IMR-90 (cell line): Measurements from ENCODE around the gene MKRN2OS. TPM values are rescaled to one million over a fixed set of nuclear protein-coding genes. Genes with fewer than 3 reads are reported as not detected.
A peak's percentile ranks its signal among the peaks of the same experiment; 100 is the strongest.

Source experiments
- ATAC-seq: fragments of 200-7000 bp; cut with Tn5 transposase; 2 replicates; pipeline ENCODE4 v1.9.1; 2020; ENCODE audit warnings: low read depth, mild to moderate bottlenecking, moderate library complexity
- BruUV-seq: library from RNA; stranded (reverse); fragments of 400-500 nt; replicated peaks from 2 replicates; lab custom pipeline; 2021; lab: Mats Ljungman, UMichigan
- CTCF ChIA-PET: fragments of 300-600 bp; formaldehyde crosslinking; extraction: SDS; loops from one replicate; lab custom pipeline; 2021; ENCODE audit warnings: antibody characterized with exemption; lab: Yijun Ruan, JAX
- POLR2A ChIA-PET: fragments of 300-600 bp; sonication (Branson Sonifier 250); formaldehyde crosslinking; loops from one replicate; lab custom pipeline; 2022; ENCODE audit warnings: antibody characterized with exemption; ENCODE audit not compliant: unreplicated experiment; lab: Charles Lee
- DNase-seq: peaks from one replicate; pipeline ENCODE4 v3.0.0; 2013
- H2AFZ ChIP-seq: replicated peaks from 2 replicates; pipeline ENCODE3; 2013; ENCODE audit warnings: low read length, mild to moderate bottlenecking; ENCODE audit not compliant: poor library complexity
- H2AK5ac ChIP-seq: 2 replicates; pipeline ENCODE4 v1.6.1; 2013; ENCODE audit warnings: low read depth, low read length, inconsistent platforms
- H2AK9ac ChIP-seq: replicated peaks from 2 replicates; pipeline ENCODE3; 2013; ENCODE audit warnings: mild to moderate bottlenecking, low read depth, low read length, moderate library complexity; ENCODE audit not compliant: poor library complexity
- H2BK120ac ChIP-seq: 2 replicates; pipeline ENCODE4 v1.6.1; 2013; ENCODE audit warnings: low read depth, low read length, inconsistent platforms
- H2BK15ac ChIP-seq: 3 replicates; pipeline ENCODE4 v1.6.1; 2013; ENCODE audit warnings: low read depth, low read length, inconsistent platforms
- H2BK20ac ChIP-seq: 2 replicates; pipeline ENCODE4 v1.6.1; 2013; ENCODE audit warnings: low read depth, mild to moderate bottlenecking, inconsistent platforms, low read length, moderate library complexity
- H2BK5ac ChIP-seq: 2 replicates; pipeline ENCODE4 v1.6.1; 2013; ENCODE audit warnings: mild to moderate bottlenecking, low read depth, low read length, inconsistent platforms; ENCODE audit not compliant: poor library complexity, severe bottlenecking
- H3K14ac ChIP-seq: replicated peaks from 2 replicates; pipeline ENCODE4 v1.6.1; 2013; ENCODE audit warnings: low read depth, low read length, inconsistent platforms
- H3K18ac ChIP-seq: 2 replicates; pipeline ENCODE4 v1.6.1; 2013; ENCODE audit warnings: low read depth, low read length, control low read depth
- H3K23ac ChIP-seq: 2 replicates; pipeline ENCODE4 v1.6.1; 2013; ENCODE audit warnings: low read depth, low read length, inconsistent platforms
- H3K27ac ChIP-seq: 2 replicates; pipeline ENCODE4 v1.5.1; 2013; ENCODE audit warnings: mild to moderate bottlenecking, control low read depth, low read length; ENCODE audit not compliant: insufficient read depth
- H3K27me3 ChIP-seq: 2 replicates; pipeline ENCODE4 v1.6.1; 2013; ENCODE audit warnings: low read length; ENCODE audit not compliant: control insufficient read depth, insufficient read depth
- H3K36me3 ChIP-seq: 2 replicates; pipeline ENCODE4 v1.6.1; 2013; ENCODE audit warnings: low read length, mixed read lengths; ENCODE audit not compliant: control insufficient read depth, insufficient read depth
- H3K4ac ChIP-seq: 2 replicates; pipeline ENCODE4 v1.6.1; 2013; ENCODE audit warnings: low read depth, low read length, inconsistent platforms
- H3K4me1 ChIP-seq: 2 replicates; pipeline ENCODE4 v1.6.1; 2013; ENCODE audit warnings: low read length, mixed read lengths; ENCODE audit not compliant: control insufficient read depth, insufficient read depth
- H3K4me2 ChIP-seq: 2 replicates; pipeline ENCODE4 v1.6.1; 2013; ENCODE audit warnings: low read depth, mild to moderate bottlenecking, control low read depth, low read length, moderate library complexity
- H3K4me3 ChIP-seq: 2 replicates; pipeline ENCODE4 v1.5.1; 2013; ENCODE audit warnings: low read depth, mild to moderate bottlenecking, control low read depth, low read length, moderate library complexity; ENCODE audit not compliant: insufficient read depth
- H3K56ac ChIP-seq: 2 replicates; pipeline ENCODE4 v1.6.1; 2013; ENCODE audit warnings: low read length, inconsistent platforms; ENCODE audit not compliant: insufficient read depth; ENCODE audit errors: extremely low read depth
- H3K79me1 ChIP-seq, 2 experiments: 2 replicates each; pipeline ENCODE4 v1.6.1; 2013; ENCODE audit warnings: low read length in 2 of 2, inconsistent platforms in 1 of 2, low read depth in 1 of 2
- H3K9ac ChIP-seq: 2 replicates; pipeline ENCODE4 v1.6.1; 2013; ENCODE audit warnings: low read depth, low read length, control low read depth
- H3K9me1 ChIP-seq: 2 replicates; pipeline ENCODE4 v1.6.1; 2013; ENCODE audit warnings: low read length, inconsistent platforms; ENCODE audit not compliant: insufficient read depth
- H3K9me3 ChIP-seq: 2 replicates; pipeline ENCODE4 v1.6.1; 2013; ENCODE audit warnings: low read length; ENCODE audit not compliant: control insufficient read depth, insufficient read depth
- H4K20me1 ChIP-seq: 2 replicates; pipeline ENCODE4 v1.6.1; 2013; ENCODE audit warnings: low read length, inconsistent platforms; ENCODE audit not compliant: insufficient read depth
- H4K5ac ChIP-seq: 2 replicates; pipeline ENCODE4 v1.6.1; 2013; ENCODE audit warnings: mild to moderate bottlenecking, low read depth, low read length, control low read depth
- H4K8ac ChIP-seq, 2 experiments: 2 replicates each; pipeline ENCODE4 v1.6.1; 2013; ENCODE audit warnings: low read depth in 2 of 2, low read length in 2 of 2, control low read depth in 1 of 2, inconsistent platforms in 1 of 2
- H4K91ac ChIP-seq: 2 replicates; pipeline ENCODE4 v1.6.1; 2013; ENCODE audit warnings: low read depth, low read length, inconsistent platforms; ENCODE audit not compliant: insufficient read depth
- BHLHE40 ChIP-seq: fragments of 150-350 bp; IDR thresholded peaks from 2 replicates; pipeline ENCODE4 v1.6.1; 2016; ENCODE audit warnings: mild to moderate bottlenecking, low read depth, low read length
- CHD1 ChIP-seq: IDR thresholded peaks from 2 replicates; pipeline ENCODE4 v1.6.1; 2012; ENCODE audit warnings: low read depth, low read length, improper control_type of control experiment
- CTCF ChIP-seq: conservative IDR thresholded peaks from 2 replicates; pipeline ENCODE4 v1.5.1; 2012; ENCODE audit warnings: mild to moderate bottlenecking, low read depth, low read length, improper control_type of control experiment
- FOS ChIP-seq: fragments of 150-350 bp; IDR thresholded peaks from 2 replicates; pipeline ENCODE4 v1.6.1; 2016; ENCODE audit warnings: low read depth, low read length
- MAZ ChIP-seq: IDR thresholded peaks from 2 replicates; pipeline ENCODE4 v1.6.1; 2012; ENCODE audit warnings: low read depth, mild to moderate bottlenecking, low read length, improper control_type of control experiment, moderate library complexity, borderline replicate concordance
- MXI1 ChIP-seq: IDR thresholded peaks from 2 replicates; pipeline ENCODE4 v1.6.1; 2012; ENCODE audit warnings: low read depth, mild to moderate bottlenecking, low read length, moderate library complexity, borderline replicate concordance
- RCOR1 ChIP-seq: IDR thresholded peaks from 2 replicates; pipeline ENCODE4 v1.6.1; 2012; ENCODE audit warnings: mild to moderate bottlenecking, low read length, improper control_type of control experiment; ENCODE audit not compliant: insufficient replicate concordance
- WGBS, 2 experiments: methylation state at CpG; one replicate each; pipeline versions ENCODE4 v1.1.5 to v1.1.7; 2013; ENCODE audit warnings: missing lambda C conversion rate in 2 of 2; ENCODE audit not compliant: insufficient read length in 1 of 2; ENCODE audit errors: extremely low coverage in 2 of 2; 5-methylcytosine and 5-hydroxymethylcytosine counted together
- dilution Hi-C: fragments of 300-500 bp; cut with HindIII; formaldehyde crosslinking; loops from one replicate; pipeline ENCODE4 v1.14.3; 2018; ENCODE audit warnings: low sequenced_read_pairs; ENCODE audit not compliant: unreplicated experiment
- in situ Hi-C: fragments of 300-500 bp; cut with MboI; formaldehyde crosslinking; loops from 3 replicates; pipeline ENCODE4 v1.14.3; 2019; ENCODE audit warnings: low sequenced_read_pairs, inconsistent platforms, mixed read lengths
- intact Hi-C: fragments of 100-400 bp; cut with micrococcal nuclease; formaldehyde crosslinking; loops from 2 replicates; pipeline ENCODE4 v1.10.0; 2022
- polyA plus RNA-seq, 3 experiments: library from polyadenylated mRNA; depleted of rRNA; stranded (reverse); fragments of >200 nt; gene quantifications; 2 replicates each; pipeline ENCODE4 v1.2.3, GENCODE V29; 2012; ENCODE audit warnings: low replicate concordance in 1 of 3
- total RNA-seq: library from RNA; depleted of rRNA; stranded (reverse); fragments of >200 nt; gene quantifications from 2 replicates; pipeline ENCODE4 v1.2.3, GENCODE V29; 2012

Gene MKRN2OS
- total and polyA plus RNA-seq, 2 of the 4 experiments (the other 2 are of a cell fraction): not detected

GRCh38 chr3:12579905-12580304 lies 34.6 kb upstream of the MKRN2OS start:
- no TSS peak for BruUV-seq
- Histone ChIP-seq H3K18ac (no peak overlapping the region), H3K27me3 (no peaks in the 10 kb centered on the region), H3K4me2 (no peak overlapping the region), H2AK9ac (no peak overlapping the region), H2AK5ac (no peak overlapping the region), H4K91ac (no peak overlapping the region), H3K4ac (0 out of 2 replicates have a peak overlapping the region, but pooled peaks have one; percentile 2), H3K36me3 (peaks cover 53% of the 10 kb centered on the region), H3K23ac (no peak overlapping the region), H3K14ac (no peak overlapping the region; the same call in 1 of the 2 replicates), H3K27ac (0 out of 2 replicates have a peak overlapping the region, but pooled peaks have one; percentile 35), H4K5ac (no peak overlapping the region), H4K8ac (peak overlapping the region in 1 of 2 experiments; percentile 5; a peak in 1 of 4 replicates), H2AFZ (no peak overlapping the region), H3K79me1 (peaks cover 24 to 77% of the 10 kb centered on the region in 2 experiments), H2BK15ac (no peak overlapping the region), H2BK5ac (no peak overlapping the region), H2BK120ac (no peak overlapping the region), H2BK20ac (no peak overlapping the region), H3K4me1 (peaks cover 16% of the 10 kb centered on the region), H3K9me3 (no peaks in the 10 kb centered on the region), H3K9ac (no peak overlapping the region), H3K4me3 (no peak overlapping the region), H3K56ac (no peak overlapping the region), H3K9me1 (peaks cover 11% of the 10 kb centered on the region), H4K20me1 (peaks cover 40% of the 10 kb centered on the region)
- peak; percentile 71 for DNase-seq
- WGBS, 2 experiments: 0% methylated on average over 1 of the region's 3 CpGs; no CpG with 5 or more reads in 1 of the 2 experiments
- peak; percentile 38 for ATAC-seq
- intact Hi-C loops: loop anchor here (5.0 kb wide), 1 partner anchor 443 kb away; no protein-coding TSS in a partner anchor
- POLR2A ChIA-PET: no interaction called here
- CTCF ChIA-PET: no interaction called here
- in situ Hi-C loops: no loop called here
- no peak for TF ChIP-seq RCOR1
- TF ChIP-seq CTCF: no peak
- no peak for TF ChIP-seq MXI1
- TF ChIP-seq FOS: 0 out of 2 replicates have a peak, but pooled peaks have one; percentile 22
- TF ChIP-seq CHD1: no peak
- 0 out of 2 replicates have a peak, but pooled peaks have one; percentile 5 for TF ChIP-seq BHLHE40
- TF ChIP-seq MAZ: no peak
- dilution Hi-C loops: no loop called here
